GM21619 (cell line): ENCODE data around the gene ARHGAP32.
"Not testable (repeated sequence)": the region's sequence is repeated elsewhere in the genome, so short reads cannot be mapped to it uniquely, and the experiment has no call there.

Experiments used
- ATAC-seq: cut with Tn5 transposase; IDR thresholded peaks from one replicate; pipeline ENCODE4 v1.9.1; 2021; ENCODE audit not compliant: unreplicated experiment

Gene ARHGAP32

DNA sequence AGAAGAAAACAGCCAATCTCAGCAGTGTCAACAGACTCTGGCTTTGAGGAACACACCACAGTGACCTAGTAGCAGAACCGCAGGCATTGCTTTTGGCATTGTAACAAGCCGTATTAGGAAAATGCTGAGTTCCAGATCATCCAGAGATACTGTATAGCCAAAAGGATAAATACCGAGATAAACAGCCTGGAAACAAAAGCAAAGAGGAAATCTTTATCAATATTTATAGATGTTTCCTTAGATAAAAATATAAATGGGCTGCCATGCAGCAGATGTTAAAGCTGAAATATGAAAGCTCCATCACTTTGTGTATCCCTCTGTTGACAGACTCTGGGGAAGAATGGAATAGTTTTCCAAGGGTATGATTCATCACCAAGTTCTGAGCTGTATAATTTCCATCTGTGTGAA is 150.5 kb downstream of the ARHGAP32 start:
- no peak for ATAC-seq

GRCh38 chr11:129040934-129041333 is 151.2 kb downstream of the ARHGAP32 start:
- ATAC-seq, result no peak

- no peak for ATAC-seq
Measured at GRCh38 chr11:129035244-129035643, 156.9 kb downstream of the ARHGAP32 start.

DNA sequence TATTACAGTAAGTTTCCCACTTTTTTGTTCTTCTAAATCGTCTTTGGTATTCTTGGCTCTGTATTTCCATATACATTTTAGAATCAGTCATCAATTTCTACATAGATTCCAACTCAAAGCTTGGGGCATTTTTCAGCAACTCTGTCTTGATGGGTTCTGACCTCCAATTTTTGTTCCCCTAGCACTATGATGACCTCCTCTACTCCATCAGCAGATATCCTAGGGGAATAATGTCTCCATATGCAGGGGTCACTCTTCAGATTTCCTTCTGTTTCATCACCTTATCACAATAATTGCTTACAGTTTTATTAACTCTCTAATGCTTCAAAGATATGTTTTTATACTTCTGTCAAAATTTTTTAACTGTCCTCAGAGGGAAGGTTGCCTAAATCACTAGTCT is 158.1 kb downstream of the ARHGAP32 start:
- ATAC-seq, result no peak

- ATAC-seq, result no peak
Measured at GRCh38 chr11:129023968-129024676, 168.0 kb downstream of the ARHGAP32 start.

- ATAC-seq, result no peak
Measured at GRCh38 chr11:129021295-129021694, 170.8 kb downstream of the ARHGAP32 start.

DNA sequence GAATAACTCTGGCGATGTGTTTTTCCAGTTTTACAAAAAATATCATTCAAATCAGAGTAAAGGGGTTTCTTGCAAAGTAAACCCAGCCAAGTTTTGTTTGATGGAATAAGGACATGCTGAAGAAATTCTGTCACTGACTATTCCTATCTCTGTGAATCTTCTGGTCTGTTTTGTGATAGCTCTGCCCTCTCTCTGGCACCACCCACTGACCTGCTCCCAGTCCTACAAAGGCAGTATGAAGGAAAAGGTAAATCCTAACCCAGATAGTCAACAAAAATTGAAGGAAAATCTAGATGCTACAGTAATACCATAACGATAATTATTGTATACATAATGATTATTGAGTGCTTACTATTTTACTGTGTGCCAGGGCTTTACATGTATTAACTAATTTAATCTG is 173.1 kb downstream of the ARHGAP32 start:
- no peak for ATAC-seq

GRCh38 chr11:129018126-129018525 is 174.0 kb downstream of the ARHGAP32 start:
- ATAC-seq, result no peak

DNA sequence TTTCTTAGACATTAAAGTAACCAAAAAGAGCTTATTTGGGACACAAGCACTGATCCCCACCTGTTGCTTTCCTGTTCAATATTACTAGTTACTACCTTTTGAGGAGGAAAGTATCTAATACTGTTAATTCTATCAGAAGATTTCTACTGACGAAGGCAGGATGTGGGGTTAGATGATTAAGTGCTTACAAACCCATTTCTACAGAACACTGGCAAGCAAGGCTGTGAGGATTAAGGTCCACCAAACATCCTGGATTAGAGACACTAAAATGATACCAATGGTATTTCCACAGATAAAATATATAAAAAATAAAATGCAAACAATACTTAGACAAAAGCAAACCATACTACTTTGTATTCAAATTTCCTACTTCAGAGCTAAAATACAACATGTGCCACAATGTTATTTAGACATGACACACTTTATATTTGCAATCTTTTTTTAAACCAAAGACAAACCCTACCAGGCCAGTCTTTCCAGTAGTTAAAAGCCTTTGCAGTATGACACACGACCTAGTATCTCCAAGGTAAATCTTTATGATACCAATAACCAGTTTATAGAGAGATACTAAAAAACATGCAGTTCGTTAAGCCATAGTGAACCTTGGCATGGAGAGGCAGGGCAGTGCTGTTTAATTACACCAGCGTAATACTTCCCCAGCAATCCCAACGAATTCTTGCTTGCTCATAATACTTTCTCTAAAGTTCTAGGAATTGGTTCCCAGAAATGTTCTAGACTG is 178.2 kb downstream of the ARHGAP32 start:
- no peak for ATAC-seq

DNA sequence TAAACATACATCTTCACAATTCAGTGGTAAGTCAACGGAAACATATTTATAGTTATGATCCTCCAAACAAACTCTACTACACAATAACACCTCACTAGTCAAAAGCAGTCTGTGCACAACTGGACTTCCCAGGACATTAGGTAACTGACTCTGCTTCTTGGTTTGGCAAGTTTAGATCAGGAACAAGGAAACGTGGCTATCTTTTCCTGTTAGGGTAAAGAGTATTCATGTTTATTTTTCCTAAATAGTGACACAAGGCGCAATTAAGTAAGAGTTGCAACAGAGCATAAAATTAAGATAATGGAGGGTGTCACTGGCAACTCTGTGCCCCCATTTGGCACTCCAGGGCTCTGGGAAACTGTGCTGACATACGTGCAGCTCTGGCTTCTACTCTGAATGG is 179.2 kb downstream of the ARHGAP32 start:
- no peak for ATAC-seq

GRCh38 chr11:129006161-129006560 is 186.0 kb downstream of the ARHGAP32 start:
- no peak for ATAC-seq

- not testable (repeated sequence) for ATAC-seq
Measured at GRCh38 chr11:128999165-128999564, 193.0 kb downstream of the ARHGAP32 start.

DNA sequence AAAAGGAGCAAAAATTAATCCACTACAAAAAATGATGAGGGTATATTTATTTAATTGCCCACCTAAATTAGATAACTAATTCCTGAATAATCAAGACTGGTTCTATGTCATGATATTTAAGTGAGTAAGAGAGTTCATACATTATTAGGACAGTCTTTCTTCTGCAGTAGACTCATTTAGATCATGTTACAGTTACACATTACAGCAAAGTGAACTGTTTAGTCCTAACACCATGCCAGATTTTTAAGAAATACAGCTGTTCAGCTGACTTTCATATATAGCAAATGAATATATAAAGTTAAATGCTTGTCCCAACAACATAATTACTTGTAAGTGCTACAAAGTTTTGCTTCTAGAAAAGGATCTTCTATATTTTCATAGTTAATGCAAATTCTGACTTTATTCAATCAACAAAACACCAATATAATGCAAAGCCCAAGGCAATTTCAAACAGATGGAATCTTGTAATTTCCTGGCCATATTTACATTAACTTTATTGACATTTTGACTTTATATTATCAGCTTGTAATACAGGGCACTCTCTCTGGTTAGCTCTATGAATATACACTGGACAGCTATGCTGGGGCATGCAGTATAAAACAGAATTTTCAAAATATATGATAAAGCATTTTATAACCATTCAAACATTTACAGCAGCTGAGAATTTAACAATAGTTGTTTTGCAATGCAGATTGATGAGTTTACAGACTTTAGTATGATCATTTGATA is 203.7 kb downstream of the ARHGAP32 start:
- no peak for ATAC-seq

GRCh38 chr11:128985880-128986279 is 206.2 kb downstream of the ARHGAP32 start:
- ATAC-seq, result no peak

DNA sequence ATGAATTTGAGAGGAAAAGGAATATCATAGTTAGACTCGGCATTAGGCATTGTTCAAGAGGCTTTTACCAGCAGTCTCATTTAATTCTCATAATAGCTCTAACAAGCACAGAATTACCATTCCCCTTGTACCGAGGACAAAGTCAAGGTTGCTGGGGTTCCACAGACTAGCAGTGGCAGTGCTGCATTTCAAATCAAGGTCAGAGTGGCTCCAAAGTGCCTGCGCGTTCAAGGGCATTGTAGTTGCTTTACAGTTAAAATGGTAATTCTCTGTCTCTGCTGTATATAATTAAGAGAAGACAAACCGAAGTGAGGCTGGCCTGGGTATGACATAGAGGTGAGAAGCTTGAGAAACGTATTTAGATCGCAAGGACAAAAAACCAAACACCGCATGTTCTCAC is 209.1 kb downstream of the ARHGAP32 start:
- ATAC-seq, result no peak

- ATAC-seq, result no peak
Measured at GRCh38 chr11:128981254-128981653, 210.9 kb downstream of the ARHGAP32 start.

GRCh38 chr11:128970598-128971190 is 221.4 kb downstream of the ARHGAP32 start:
- no peak for ATAC-seq

DNA sequence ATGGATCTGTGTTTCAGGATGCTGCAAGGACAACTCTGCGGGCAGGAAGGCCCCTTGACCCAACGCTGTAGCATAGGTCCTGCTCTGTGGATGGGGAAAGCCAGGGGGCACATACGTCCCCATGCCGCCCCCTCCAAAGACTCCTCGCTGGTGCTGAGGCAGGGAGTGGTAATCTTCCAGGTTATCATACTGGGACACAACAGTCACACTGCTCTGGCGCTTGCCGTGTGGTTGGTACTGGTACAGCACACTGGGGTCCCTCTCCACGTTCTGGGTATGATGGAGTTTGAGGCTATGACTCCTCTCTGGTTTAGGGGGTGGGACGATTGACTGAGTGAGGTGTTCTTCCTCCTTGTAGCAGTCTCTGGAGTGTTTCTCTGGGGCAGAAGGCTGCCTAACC is 223.2 kb downstream of the ARHGAP32 start:
- ATAC-seq, result no peak

DNA sequence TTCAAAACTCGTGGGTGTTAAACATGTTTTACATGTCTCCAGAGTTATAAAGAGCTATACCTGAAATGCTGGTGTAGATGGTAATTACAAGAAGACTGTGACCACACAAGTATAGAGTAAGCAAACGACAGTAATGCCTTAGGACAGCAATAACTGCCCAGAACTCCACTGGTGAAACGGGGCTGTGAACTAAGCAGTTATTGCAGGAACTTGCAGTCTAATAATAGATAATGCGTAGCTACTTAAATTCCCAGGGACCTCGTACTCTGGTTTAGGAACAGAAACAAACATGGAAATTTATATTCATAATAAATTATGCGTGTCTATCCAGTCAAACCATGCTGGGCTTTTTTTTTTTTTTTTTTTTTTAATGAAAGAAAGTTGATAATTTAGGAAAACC is 224.5 kb downstream of the ARHGAP32 start:
- ATAC-seq, result no peak

- peak; percentile 99 for ATAC-seq
Measured at GRCh38 chr11:128965485-128965884, 226.6 kb downstream of the ARHGAP32 start.

- no peak for ATAC-seq
Measured at GRCh38 chr11:128964463-128964930, 227.6 kb downstream of the ARHGAP32 start.
